ENCODE measurements around the gene DIPK2B.

The DIPK2B gene

GRCh38 chrX:45154033-45154360 lies 46.7 kb downstream of the DIPK2B start:
- no peak for DNase-seq

All from stimulated activated CD4-positive, alpha-beta T cell treated with anti-CD3 and anti-CD28 coated beads, Interleukin-4, amount 100 ng/mL, for 1 hour (primary cell).